GM21717 (cell line): ENCODE measurements around the gene TRMT112.
"Not testable (repeated sequence)": the region's sequence is repeated elsewhere in the genome, so short reads cannot be mapped to it uniquely, and the experiment has no call there.

Experiments
- ATAC-seq: cut with Tn5 transposase; IDR thresholded peaks from one replicate; pipeline ENCODE4 v1.9.1; 2021; ENCODE audit warnings: mild to moderate bottlenecking, moderate library complexity; ENCODE audit not compliant: unreplicated experiment

Gene TRMT112

GRCh38 chr11:64313491-64314145, 3.7 kb downstream of the TRMT112 start:
- no peak for ATAC-seq

- ATAC-seq: no peak
Measured at GRCh38 chr11:64312947-64313346, 4.4 kb downstream of the TRMT112 start.

GRCh38 chr11:64307795-64308194, 9.6 kb downstream of the TRMT112 start:
- not testable (repeated sequence) for ATAC-seq

- ATAC-seq: no peak
Measured at GRCh38 chr11:64306876-64307622, 10.3 kb downstream of the TRMT112 start.

- ATAC-seq: no peak
Measured at GRCh38 chr11:64306563-64306875, 10.8 kb downstream of the TRMT112 start.

- peak; percentile 27 for ATAC-seq
Measured at GRCh38 chr11:64305691-64306562, 11.4 kb downstream of the TRMT112 start.

- peak; percentile 58 for ATAC-seq
Measured at GRCh38 chr11:64305075-64305690, 12.2 kb downstream of the TRMT112 start, which contains the start of gene ESRRA. Gene ESRRA (plus strand): TSS chr11:64305524. CDS start chr11:64307180, 1,656 bp downstream.

- ATAC-seq: peak; percentile 30
Measured at GRCh38 chr11:64304316-64305072, 12.9 kb downstream of the TRMT112 start.

GRCh38 chr11:64304032-64304315, 13.4 kb downstream of the TRMT112 start:
- no peak for ATAC-seq

- no peak for ATAC-seq
Measured at GRCh38 chr11:64303109-64304031, 14.0 kb downstream of the TRMT112 start.

GRCh38 chr11:64299847-64300648, 17.3 kb downstream of the TRMT112 start, which contains the start of gene CATSPERZ:
Gene CATSPERZ (plus strand): TSS chr11:64300358. CDS start chr11:64300411, 53 bp downstream.
- ATAC-seq: no peak

GRCh38 chr11:64298966-64299846, 18.2 kb downstream of the TRMT112 start:
- ATAC-seq: no peak

GRCh38 chr11:64297699-64298358, 19.5 kb downstream of the TRMT112 start:
- ATAC-seq: no peak

- no peak for ATAC-seq
Measured at GRCh38 chr11:64296830-64297698, 20.3 kb downstream of the TRMT112 start.

- ATAC-seq: no peak
Measured at GRCh38 chr11:64296236-64296635, 21.1 kb downstream of the TRMT112 start.

- no peak for ATAC-seq
Measured at GRCh38 chr11:64295760-64296159, 21.6 kb downstream of the TRMT112 start.
